Thyroid gland (tissue), 4 donors: ENCODE measurements around the gene TRPM5. TPM values are rescaled to one million over a fixed set of nuclear protein-coding genes. Genes with fewer than 3 reads are reported as not detected.

Source experiments
- DNase-seq, 2 donors: peaks; one replicate each; pipeline ENCODE4 v3.0.0-alpha.2; 2019
- H3K27ac ChIP-seq, 3 donors: fragments of 200-600 bp; sonication (generic); 1 replicate in 2 of 3; 2 replicates in 1 of 3; pipeline ENCODE4 v1.5.1; 2016 to 2019; ENCODE audit warnings: mild to moderate bottlenecking in 1 of 3, moderate library complexity in 1 of 3
- H3K27me3 ChIP-seq: fragments of 200-600 bp; sonication (generic); one replicate; pipeline ENCODE4 v1.5.1; 2019
- H3K36me3 ChIP-seq, 2 donors: fragments of 200-600 bp; sonication (generic); one replicate each; pipeline ENCODE4 v1.5.1; 2016 to 2019
- H3K4me1 ChIP-seq, 2 donors: fragments of 200-600 bp; sonication (generic); one replicate each; pipeline ENCODE4 v1.5.1; 2017 to 2019
- H3K4me3 ChIP-seq, 3 donors: fragments of 200-600 bp; sonication (generic); replicated peaks in 1 of 3; 1 replicate in 2 of 3; 2 replicates in 1 of 3; pipeline ENCODE4 v1.5.1; 2016; ENCODE audit warnings: mild to moderate bottlenecking in 1 of 3
- H3K9me3 ChIP-seq: fragments of 200-600 bp; sonication (generic); one replicate; pipeline ENCODE4 v1.5.1; 2017
- POLR2A ChIP-seq, 2 donors: fragments of 450-650 bp; IDR thresholded peaks; one replicate each; pipeline ENCODE4 v1.6.1; 2017; ENCODE audit warnings: antibody characterized with exemption in 2 of 2, mild to moderate bottlenecking in 2 of 2, moderate library complexity in 1 of 2
- WGBS, 2 donors: methylation state at CpG; one replicate each; pipeline ENCODE4 v1.1.5; 2017; 5-methylcytosine and 5-hydroxymethylcytosine counted together
- intact Hi-C: fragments of 100-400 bp; cut with DNase I; formaldehyde crosslinking; loops from one replicate; pipeline ENCODE4 v1.15.1; 2023
- total RNA-seq, 4 donors: library from RNA; depleted of rRNA; stranded (reverse); fragments of >200 nt; gene quantifications; one replicate each; pipeline ENCODE4 v1.2.3, GENCODE V29; 2016
- TF ChIP-seq, protein P1 (sequence below), 6 experiments: fragments of 200-600 bp in 3 of 6; fragments of 450-650 bp in 3 of 6; sonication (generic) in 3 of 6; IDR thresholded peaks; one replicate each; pipeline ENCODE4 v1.5.1; 2016 to 2019; ENCODE audit warnings: antibody characterized with exemption in 6 of 6, mild to moderate bottlenecking in 2 of 6, inconsistent platforms in 1 of 6, moderate library complexity in 1 of 6

TRPM5 gene
- total RNA-seq, 4 donors from 2014 or later, result 0.54 to 2.4 (median 0.73) TPM

DNA sequence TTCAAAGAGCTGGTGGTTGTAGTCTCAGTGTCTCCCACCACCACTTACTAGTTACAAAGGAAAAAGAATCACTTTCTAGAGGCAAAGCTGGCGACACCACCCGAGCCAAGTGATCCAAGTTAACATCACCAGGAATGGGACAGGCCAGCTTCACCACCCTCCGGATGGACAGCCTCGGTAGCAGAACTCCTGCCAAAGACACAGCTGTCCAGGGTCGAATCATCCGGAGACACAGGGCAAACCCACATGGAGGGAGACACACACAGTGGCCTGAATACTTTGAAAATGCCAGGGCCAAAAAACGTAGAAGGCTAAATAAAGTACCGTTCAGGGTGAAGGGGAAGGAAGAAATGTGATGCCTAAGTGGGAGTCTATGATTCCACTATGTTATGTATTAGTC, 33.6 kb upstream of the TRPM5 start:
- DNase-seq, result no peak
- WGBS, 2 donors, result 91 to 92% methylated on average over 8 of the region's 8 CpGs
- no peak overlapping the region for H3K4me3 ChIP-seq
- peak overlapping the region in 1 of 3 donors; percentile 17 for H3K27ac ChIP-seq
- TF ChIP-seq POLR2A (IDR thresholded peaks at IDR 0.05), result no peak
- TF ChIP-seq, protein P1, sequence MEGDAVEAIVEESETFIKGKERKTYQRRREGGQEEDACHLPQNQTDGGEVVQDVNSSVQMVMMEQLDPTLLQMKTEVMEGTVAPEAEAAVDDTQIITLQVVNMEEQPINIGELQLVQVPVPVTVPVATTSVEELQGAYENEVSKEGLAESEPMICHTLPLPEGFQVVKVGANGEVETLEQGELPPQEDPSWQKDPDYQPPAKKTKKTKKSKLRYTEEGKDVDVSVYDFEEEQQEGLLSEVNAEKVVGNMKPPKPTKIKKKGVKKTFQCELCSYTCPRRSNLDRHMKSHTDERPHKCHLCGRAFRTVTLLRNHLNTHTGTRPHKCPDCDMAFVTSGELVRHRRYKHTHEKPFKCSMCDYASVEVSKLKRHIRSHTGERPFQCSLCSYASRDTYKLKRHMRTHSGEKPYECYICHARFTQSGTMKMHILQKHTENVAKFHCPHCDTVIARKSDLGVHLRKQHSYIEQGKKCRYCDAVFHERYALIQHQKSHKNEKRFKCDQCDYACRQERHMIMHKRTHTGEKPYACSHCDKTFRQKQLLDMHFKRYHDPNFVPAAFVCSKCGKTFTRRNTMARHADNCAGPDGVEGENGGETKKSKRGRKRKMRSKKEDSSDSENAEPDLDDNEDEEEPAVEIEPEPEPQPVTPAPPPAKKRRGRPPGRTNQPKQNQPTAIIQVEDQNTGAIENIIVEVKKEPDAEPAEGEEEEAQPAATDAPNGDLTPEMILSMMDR (IDR thresholded peaks at IDR 0.05), result no peak
- H3K9me3 ChIP-seq, result no peaks in the 10 kb centered on the region
- H3K4me1 ChIP-seq, result peaks cover 19 to 33% of the 10 kb centered on the region in 2 donors
- intact Hi-C loops, result no loop called here
- H3K36me3 ChIP-seq, result no peaks in the 10 kb centered on the region
- no peaks in the 10 kb centered on the region for H3K27me3 ChIP-seq

DNA sequence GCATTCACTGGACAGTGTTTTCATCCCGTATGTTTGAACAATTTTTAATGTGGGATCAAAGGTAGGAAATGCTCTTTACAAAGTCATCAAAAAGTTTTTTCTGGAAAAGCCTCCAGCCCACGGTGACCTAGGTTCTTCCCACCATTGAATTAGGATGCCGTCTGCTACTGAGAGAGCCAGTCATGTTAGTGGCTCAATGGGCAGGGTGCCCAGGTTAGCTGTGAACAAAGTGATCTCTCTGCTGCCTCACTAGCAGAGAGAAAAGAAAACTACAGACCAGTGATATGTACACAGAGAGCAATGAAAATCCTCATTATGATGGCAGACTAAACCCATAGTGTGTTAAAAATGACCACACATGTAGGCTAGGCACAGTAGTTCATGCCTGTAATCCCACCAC, 32.9 kb upstream of the TRPM5 start:
- TF ChIP-seq, protein P1 (IDR thresholded peaks at IDR 0.05), result no peak
- no peak for TF ChIP-seq POLR2A (IDR thresholded peaks at IDR 0.05)
- Histone ChIP-seq H3K9me3 (no peaks in the 10 kb centered on the region), H3K27ac (peak overlapping the region in 1 of 3 donors; percentile 17), H3K4me1 (peaks cover 13 to 26% of the 10 kb centered on the region in 2 donors), H3K36me3 (no peaks in the 10 kb centered on the region), H3K27me3 (no peaks in the 10 kb centered on the region), H3K4me3 (no peak overlapping the region)
- intact Hi-C loops, result no loop called here
- DNase-seq, result peak; percentile 83 to 89
- WGBS, 2 donors, result 49 to 56% methylated on average over 3 of the region's 3 CpGs

DNA sequence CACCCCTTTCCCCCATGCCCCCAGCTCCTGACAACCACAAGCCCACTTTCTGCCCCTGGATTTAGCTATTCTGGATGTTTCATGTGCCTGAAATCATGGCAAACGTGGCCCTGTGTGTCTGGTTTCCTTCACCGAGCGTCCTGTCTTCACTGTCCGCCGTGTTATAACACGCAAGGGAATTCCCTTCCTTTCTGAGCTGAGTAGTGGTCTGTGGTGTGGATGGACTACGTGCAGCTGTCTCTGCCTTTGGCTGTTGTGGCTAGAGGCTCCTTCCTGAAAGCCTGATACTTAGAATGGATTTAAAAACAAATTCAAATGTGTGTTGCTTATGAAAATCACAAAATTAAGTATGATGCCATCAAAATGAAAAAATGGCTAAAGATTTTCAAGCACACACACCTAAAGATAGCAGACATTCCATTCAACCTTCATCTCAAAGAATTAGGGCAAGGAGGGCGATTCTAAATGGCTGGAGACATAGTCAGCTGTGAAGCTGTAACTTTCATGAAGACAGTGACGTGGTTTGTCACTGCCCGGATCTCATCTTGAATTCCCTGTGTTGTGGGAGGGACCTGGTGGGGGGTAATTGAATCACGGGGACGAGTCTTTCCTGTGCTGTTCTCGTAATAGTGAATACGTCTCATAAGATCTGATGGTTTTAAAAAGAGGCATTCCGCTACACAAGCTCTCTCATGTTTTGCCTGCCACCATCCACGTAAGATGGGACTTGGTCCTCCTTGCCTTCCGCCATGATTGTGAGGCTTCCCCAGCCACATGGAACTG, 31.0 kb upstream of the TRPM5 start:
- TF ChIP-seq POLR2A (IDR thresholded peaks at IDR 0.05), result no peak
- TF ChIP-seq, protein P1 (IDR thresholded peaks at IDR 0.05), result no peak
- DNase-seq, result no peak
- intact Hi-C loops, result no loop called here
- Histone ChIP-seq H3K27ac (peak overlapping the region in 2 of 3 donors; percentile 3 to 4), H3K9me3 (no peaks in the 10 kb centered on the region), H3K27me3 (no peaks in the 10 kb centered on the region), H3K4me1 (peaks cover 8 to 22% of the 10 kb centered on the region in 2 donors), H3K4me3 (no peak overlapping the region), H3K36me3 (no peaks in the 10 kb centered on the region)
- WGBS, 2 donors, result 83 to 87% methylated on average over 17 of the region's 17 CpGs

DNA sequence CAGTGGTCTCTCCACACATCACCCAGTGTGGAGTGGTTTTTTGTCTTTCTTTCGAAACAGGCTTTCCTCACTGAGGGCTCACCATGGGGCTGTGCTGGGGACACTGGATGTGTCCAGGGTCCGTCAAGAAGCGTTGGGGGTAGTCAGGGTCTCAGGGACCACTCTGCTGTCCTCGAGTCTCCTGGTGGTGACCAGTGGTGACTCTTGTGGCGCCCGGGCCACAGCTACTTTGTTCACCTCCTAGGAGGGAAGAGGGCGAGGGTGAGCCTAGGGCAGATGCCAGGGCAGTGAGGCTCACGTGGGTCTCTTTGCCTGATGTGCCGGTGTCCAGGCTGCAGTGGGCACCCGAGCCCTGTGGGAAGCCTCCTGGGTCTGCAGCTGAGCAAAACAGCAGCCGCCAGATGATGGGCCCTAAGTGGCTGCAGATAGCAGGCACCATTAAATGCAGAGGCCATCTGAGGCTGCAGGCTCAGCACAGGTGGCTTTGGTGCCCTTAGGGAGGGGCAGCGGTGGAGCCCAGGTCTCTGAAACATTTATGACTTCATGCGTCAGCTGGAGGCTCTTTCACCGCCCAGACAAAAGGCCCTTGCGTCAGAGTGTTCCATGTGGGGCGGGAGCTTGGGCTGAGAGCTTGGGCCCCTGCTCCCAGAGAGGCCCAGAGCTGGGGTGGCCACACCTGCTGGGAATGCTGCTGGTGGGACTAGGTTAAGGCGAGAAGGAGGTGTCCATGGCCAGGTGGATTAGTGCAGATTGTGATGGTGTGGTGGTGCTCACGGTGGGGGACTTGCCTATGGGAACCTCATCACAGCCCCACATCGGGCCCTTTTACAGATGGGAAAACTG, 30.0 kb upstream of the TRPM5 start:
- DNase-seq, result peak; percentile 32 to 53
- H3K27ac ChIP-seq, result peak overlapping the region in 1 of 3 donors; percentile 4
- H3K4me1 ChIP-seq, result peaks cover 8 to 22% of the 10 kb centered on the region in 2 donors
- H3K36me3 ChIP-seq, result no peaks in the 10 kb centered on the region
- H3K9me3 ChIP-seq, result no peaks in the 10 kb centered on the region
- TF ChIP-seq, protein P1 (IDR thresholded peaks at IDR 0.05), result no peak
- no peak for TF ChIP-seq POLR2A (IDR thresholded peaks at IDR 0.05)
- no peaks in the 10 kb centered on the region for H3K27me3 ChIP-seq
- WGBS, 2 donors, result 81 to 85% methylated on average over 12 to 13 of the region's 19 CpGs
- no peak overlapping the region for H3K4me3 ChIP-seq
- intact Hi-C loops, result no loop called here
